Activated CD8-positive, alpha-beta T cell treated with anti-CD3 and anti-CD28 coated beads for 36 hours (primary cell): ENCODE measurements around the gene GABBR2. TPM values are rescaled to one million over a fixed set of nuclear protein-coding genes. Genes with fewer than 3 reads are reported as not detected.

Experiments used
- ATAC-seq: fragments of 200-7000 bp; cut with Tn5 transposase; one replicate; pipeline ENCODE4 v1.10.0; 2021; ENCODE audit warnings: mild to moderate bottlenecking, moderate library complexity
- CTCF ChIA-PET: fragments of 350-600 bp; sonication (Branson Sonifier 250); formaldehyde crosslinking; loops from one replicate; lab custom pipeline; 2021; ENCODE audit warnings: antibody characterized with exemption; lab: Charles Lee
- POLR2A ChIA-PET: fragments of 350-600 bp; sonication (Branson Sonifier 250); formaldehyde crosslinking; loops from one replicate; lab custom pipeline; 2021; ENCODE audit warnings: antibody characterized with exemption; lab: Charles Lee
- DNase-seq: peaks from one replicate; pipeline ENCODE4 v3.0.0-alpha.2; 2020
- H3K27ac Mint-ChIP-seq: one replicate; pipeline ENCODE4 v1.8.0; 2021; ENCODE audit warnings: mild to moderate bottlenecking, mixed read lengths
- H3K27me3 Mint-ChIP-seq: one replicate; pipeline ENCODE4 v1.8.0; 2021; ENCODE audit warnings: mixed read lengths
- H3K36me3 Mint-ChIP-seq: one replicate; pipeline ENCODE4 v1.8.0; 2021; ENCODE audit warnings: low read depth, mixed read lengths
- H3K4me1 Mint-ChIP-seq: one replicate; pipeline ENCODE4 v1.8.0; 2021; ENCODE audit warnings: low read depth, mixed read lengths
- H3K4me3 Mint-ChIP-seq: one replicate; pipeline ENCODE4 v1.8.0; 2021; ENCODE audit warnings: mild to moderate bottlenecking, moderate library complexity, mixed read lengths
- H3K9me3 Mint-ChIP-seq: one replicate; pipeline ENCODE4 v1.8.0; 2021; ENCODE audit warnings: mixed read lengths
- intact Hi-C: fragments of 100-400 bp; cut with micrococcal nuclease; formaldehyde crosslinking; loops from one replicate; pipeline ENCODE4 v1.10.0; 2022
- total RNA-seq, 2 experiments: library from RNA; stranded (reverse); gene quantifications; one replicate each; pipeline ENCODE4 v1.2.3, GENCODE V29; 2021
- TF ChIP-seq, protein P1 (sequence below): fragments of 200-600 bp; IDR thresholded peaks from one replicate; pipeline ENCODE4 v1.8.0; 2022; ENCODE audit warnings: antibody characterized with exemption, mild to moderate bottlenecking

The GABBR2 gene
- total RNA-seq, 2 experiments from 2014 or later, result not detected

DNA sequence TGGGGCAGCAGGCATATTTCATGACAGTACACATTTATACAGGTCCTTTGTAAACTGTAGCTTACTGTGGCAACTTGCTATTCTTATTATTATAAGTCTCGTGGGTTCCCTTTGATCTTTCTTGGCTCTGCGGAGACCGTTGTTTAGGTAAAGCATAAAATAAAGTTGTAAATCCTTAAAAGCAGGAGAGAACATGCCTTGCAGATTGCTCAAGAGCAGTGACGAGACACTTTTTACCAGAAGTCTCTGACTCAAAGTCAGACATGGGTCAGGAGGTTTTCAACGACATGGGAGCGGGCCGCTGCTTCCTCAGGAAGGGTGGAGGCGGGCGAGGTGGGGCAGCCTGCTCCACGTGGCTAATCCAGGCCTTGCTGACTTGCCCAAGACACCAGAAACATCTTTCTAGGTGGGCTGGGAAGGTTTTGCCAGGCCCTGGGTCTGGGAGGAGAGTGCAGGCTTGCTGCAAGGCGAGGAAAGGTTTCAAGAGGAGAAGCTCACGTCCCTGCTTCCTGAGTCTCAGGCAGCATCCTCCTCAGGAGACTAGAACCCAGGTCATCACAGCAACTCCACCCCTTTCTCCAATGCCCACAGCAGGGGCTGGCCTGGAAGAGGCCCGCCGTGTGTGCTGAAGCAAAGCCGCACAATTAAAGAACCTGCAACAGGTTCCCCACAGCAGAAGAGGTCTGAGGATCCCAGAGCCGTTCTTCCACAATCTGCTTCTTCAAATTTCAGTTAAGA lies 459.8 kb downstream of the GABBR2 start:
- intact Hi-C loops, result no loop called here
- no peak for ATAC-seq
- ChIA-PET POLR2A (interaction anchor here (0.7 to 1.5 kb wide), 2 partner anchors 14 to 41 kb away, joined by 3 read pairs; no protein-coding TSS in a partner anchor), CTCF (no interaction called here)
- TF ChIP-seq, protein P1, sequence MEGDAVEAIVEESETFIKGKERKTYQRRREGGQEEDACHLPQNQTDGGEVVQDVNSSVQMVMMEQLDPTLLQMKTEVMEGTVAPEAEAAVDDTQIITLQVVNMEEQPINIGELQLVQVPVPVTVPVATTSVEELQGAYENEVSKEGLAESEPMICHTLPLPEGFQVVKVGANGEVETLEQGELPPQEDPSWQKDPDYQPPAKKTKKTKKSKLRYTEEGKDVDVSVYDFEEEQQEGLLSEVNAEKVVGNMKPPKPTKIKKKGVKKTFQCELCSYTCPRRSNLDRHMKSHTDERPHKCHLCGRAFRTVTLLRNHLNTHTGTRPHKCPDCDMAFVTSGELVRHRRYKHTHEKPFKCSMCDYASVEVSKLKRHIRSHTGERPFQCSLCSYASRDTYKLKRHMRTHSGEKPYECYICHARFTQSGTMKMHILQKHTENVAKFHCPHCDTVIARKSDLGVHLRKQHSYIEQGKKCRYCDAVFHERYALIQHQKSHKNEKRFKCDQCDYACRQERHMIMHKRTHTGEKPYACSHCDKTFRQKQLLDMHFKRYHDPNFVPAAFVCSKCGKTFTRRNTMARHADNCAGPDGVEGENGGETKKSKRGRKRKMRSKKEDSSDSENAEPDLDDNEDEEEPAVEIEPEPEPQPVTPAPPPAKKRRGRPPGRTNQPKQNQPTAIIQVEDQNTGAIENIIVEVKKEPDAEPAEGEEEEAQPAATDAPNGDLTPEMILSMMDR, result no peak
- Mint-ChIP-seq H3K4me3 (no peak overlapping the region), H3K27me3 (no peaks in the 10 kb centered on the region), H3K4me1 (peaks cover 8% of the 10 kb centered on the region), H3K9me3 (no peaks in the 10 kb centered on the region), H3K36me3 (peaks cover 1% of the 10 kb centered on the region), H3K27ac (no peak overlapping the region)
- no peak for DNase-seq

DNA sequence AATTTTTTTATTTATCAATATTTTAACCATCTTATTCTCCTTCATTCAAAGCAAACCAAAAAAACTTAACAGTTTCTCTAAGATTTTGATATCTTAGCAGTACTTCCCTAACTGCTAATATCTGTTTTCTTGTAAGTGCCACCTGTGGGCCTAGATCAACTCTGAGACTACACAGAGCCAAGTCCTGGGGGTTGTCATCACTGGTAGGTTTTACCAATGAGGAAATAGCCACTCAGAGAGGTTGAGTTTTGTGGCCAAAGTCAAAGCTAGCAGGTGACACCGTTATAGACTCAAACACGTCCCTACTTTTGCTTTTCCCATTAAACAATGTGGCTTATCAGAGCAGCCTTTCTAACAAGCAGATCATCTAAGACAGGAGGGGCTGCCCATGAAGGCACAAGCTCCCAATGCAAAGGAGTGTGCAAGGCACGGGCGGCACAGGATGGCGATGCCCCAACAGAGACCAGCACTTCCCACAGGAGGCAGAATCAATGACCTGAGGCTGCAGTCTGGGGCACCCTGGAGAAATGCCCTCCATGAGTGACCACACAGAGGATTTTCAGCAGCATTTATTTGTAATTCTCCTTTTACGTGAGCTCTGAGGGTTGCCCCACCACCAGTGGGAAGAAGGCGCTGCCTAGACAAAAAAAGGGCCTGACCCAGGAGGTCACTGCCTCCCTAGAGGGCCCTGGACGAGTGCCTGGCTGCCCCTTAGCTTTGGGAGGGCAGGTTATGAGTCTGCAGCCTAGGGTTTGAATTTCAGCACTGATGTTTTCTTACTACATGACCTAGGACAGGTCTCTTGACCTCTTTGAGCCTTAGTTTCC lies 460.7 kb downstream of the GABBR2 start:
- no peaks in the 10 kb centered on the region for H3K27me3 Mint-ChIP-seq
- H3K36me3 Mint-ChIP-seq, result peaks cover 1% of the 10 kb centered on the region
- peaks cover 4% of the 10 kb centered on the region for H3K4me1 Mint-ChIP-seq
- intact Hi-C loops, result no loop called here
- no peak for DNase-seq
- ChIA-PET POLR2A (interaction anchor here (0.7 to 1.5 kb wide), 2 partner anchors 13 to 40 kb away, joined by 3 read pairs; no protein-coding TSS in a partner anchor), CTCF (no interaction called here)
- H3K9me3 Mint-ChIP-seq, result no peaks in the 10 kb centered on the region
- no peak overlapping the region for H3K4me3 Mint-ChIP-seq
- ATAC-seq, result no peak
- TF ChIP-seq, protein P1, result no peak
- no peak overlapping the region for H3K27ac Mint-ChIP-seq

DNA sequence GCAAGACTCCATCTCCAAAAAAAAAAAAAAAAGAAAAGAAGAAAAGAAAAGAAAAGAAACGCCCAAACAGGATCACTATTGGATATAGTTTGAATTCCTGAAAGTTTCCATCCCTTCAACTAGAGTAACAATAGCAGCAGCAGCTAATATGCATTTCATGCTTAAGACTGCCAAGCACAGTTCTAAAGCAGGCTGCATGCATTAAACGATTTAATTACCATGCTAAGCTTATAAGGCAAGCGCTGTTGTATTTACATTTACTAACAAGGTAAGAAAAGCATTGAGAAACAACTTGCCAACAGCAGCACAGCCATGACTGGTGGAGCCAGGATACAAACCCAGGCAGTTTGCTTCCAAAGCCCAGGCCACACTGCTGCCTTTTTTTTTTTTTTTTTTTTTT lies 466.3 kb downstream of the GABBR2 start:
- H3K36me3 Mint-ChIP-seq, result no peaks in the 10 kb centered on the region
- no peaks in the 10 kb centered on the region for H3K27me3 Mint-ChIP-seq
- ATAC-seq, result no peak
- intact Hi-C loops, result no loop called here
- ChIA-PET CTCF (interaction anchor here (0.9 to 1.9 kb wide), 3 partner anchors 13 to 168 kb away, joined by 5 to 7 read pairs (median 5); partner anchors contain the start of gene TBC1D2), POLR2A (no interaction called here)
- H3K27ac Mint-ChIP-seq, result no peak overlapping the region
- H3K4me3 Mint-ChIP-seq, result no peak overlapping the region
- no peaks in the 10 kb centered on the region for H3K4me1 Mint-ChIP-seq
- TF ChIP-seq, protein P1, result no peak
- no peaks in the 10 kb centered on the region for H3K9me3 Mint-ChIP-seq
- DNase-seq, result no peak

DNA sequence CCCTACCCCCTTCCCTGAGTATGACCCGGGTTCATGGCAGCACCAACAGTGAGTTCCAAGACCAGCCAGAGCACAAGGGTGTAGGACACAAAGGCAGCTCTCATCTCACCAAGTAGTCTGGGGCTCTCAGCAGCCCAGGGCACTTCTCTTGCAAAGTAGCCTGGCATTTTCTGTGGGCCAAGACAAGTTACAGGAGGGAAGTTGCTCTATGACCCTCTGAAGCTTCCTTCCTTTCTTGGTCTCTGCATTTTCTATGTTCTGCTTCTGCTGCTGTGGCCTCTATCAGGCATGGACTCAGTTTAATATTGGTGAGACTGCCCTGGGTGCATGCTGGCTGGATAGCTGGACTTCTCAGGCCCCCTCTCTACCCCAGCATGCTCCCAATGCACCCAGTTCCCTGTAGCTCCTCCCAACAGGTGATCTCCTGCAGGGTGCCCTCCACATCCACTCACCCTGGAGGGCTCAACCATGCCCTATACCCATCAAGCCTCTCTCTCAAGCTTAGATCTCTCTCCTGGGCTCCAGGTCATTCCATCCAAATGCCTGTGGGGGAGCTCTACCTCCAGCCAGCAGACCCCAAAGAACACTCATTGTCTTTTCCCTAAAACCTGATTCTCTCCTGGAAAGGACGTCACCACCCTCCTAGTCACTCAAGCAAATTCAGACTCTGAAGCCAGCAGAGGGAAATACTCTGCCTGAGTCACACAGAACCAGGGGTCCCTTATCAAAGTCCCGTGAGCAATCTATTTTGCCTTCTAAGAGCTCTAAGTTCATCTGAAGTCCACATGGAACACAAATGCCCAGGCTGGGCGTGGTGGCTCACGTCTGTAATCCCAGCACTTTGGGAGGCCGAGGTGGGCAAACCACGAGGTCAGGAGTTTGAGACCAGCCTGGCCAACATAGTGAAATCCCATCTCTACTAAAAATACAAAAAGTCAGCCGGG lies 467.1 kb downstream of the GABBR2 start:
- Mint-ChIP-seq H3K27me3 (no peaks in the 10 kb centered on the region), H3K36me3 (no peaks in the 10 kb centered on the region), H3K4me1 (no peaks in the 10 kb centered on the region), H3K4me3 (no peak overlapping the region), H3K9me3 (no peaks in the 10 kb centered on the region), H3K27ac (no peak overlapping the region)
- intact Hi-C loops, result no loop called here
- ChIA-PET CTCF (interaction anchor here (0.9 to 1.9 kb wide), 4 partner anchors 13 to 167 kb away, joined by 4 to 7 read pairs (median 5); partner anchors contain the start of gene TBC1D2), POLR2A (interaction anchor here (1.2 kb wide), 1 partner anchor 14 kb away, joined by 3 read pairs; the partner anchor contains the start of gene TBC1D2)
- DNase-seq (no peak), ATAC-seq (no peak)
- TF ChIP-seq, protein P1, result no peak
